Thyroid gland (tissue), 4 donors: ENCODE data around the gene ADARB2. TPM values are rescaled to one million over a fixed set of nuclear protein-coding genes. Genes with fewer than 3 reads are reported as not detected.

Source experiments
- DNase-seq, 2 donors: peaks; one replicate each; pipeline ENCODE4 v3.0.0-alpha.2; 2019
- H3K27ac ChIP-seq, 3 donors: fragments of 200-600 bp; sonication (generic); 1 replicate in 2 of 3; 2 replicates in 1 of 3; pipeline ENCODE4 v1.5.1; 2016 to 2019; ENCODE audit warnings: mild to moderate bottlenecking in 1 of 3, moderate library complexity in 1 of 3
- H3K27me3 ChIP-seq: fragments of 200-600 bp; sonication (generic); one replicate; pipeline ENCODE4 v1.5.1; 2019
- H3K36me3 ChIP-seq, 2 donors: fragments of 200-600 bp; sonication (generic); one replicate each; pipeline ENCODE4 v1.5.1; 2016 to 2019
- H3K4me1 ChIP-seq, 2 donors: fragments of 200-600 bp; sonication (generic); one replicate each; pipeline ENCODE4 v1.5.1; 2017 to 2019
- H3K4me3 ChIP-seq, 3 donors: fragments of 200-600 bp; sonication (generic); replicated peaks in 1 of 3; 1 replicate in 2 of 3; 2 replicates in 1 of 3; pipeline ENCODE4 v1.5.1; 2016; ENCODE audit warnings: mild to moderate bottlenecking in 1 of 3
- H3K9me3 ChIP-seq: fragments of 200-600 bp; sonication (generic); one replicate; pipeline ENCODE4 v1.5.1; 2017
- POLR2A ChIP-seq, 2 donors: fragments of 450-650 bp; IDR thresholded peaks; one replicate each; pipeline ENCODE4 v1.6.1; 2017; ENCODE audit warnings: antibody characterized with exemption in 2 of 2, mild to moderate bottlenecking in 2 of 2, moderate library complexity in 1 of 2
- WGBS, 2 donors: methylation state at CpG; one replicate each; pipeline ENCODE4 v1.1.5; 2017; 5-methylcytosine and 5-hydroxymethylcytosine counted together
- intact Hi-C: fragments of 100-400 bp; cut with DNase I; formaldehyde crosslinking; loops from one replicate; pipeline ENCODE4 v1.15.1; 2023
- total RNA-seq, 4 donors: library from RNA; depleted of rRNA; stranded (reverse); fragments of >200 nt; gene quantifications; one replicate each; pipeline ENCODE4 v1.2.3, GENCODE V29; 2016
- TF ChIP-seq, protein P1 (sequence below), 6 experiments: fragments of 200-600 bp in 3 of 6; fragments of 450-650 bp in 3 of 6; sonication (generic) in 3 of 6; IDR thresholded peaks; one replicate each; pipeline ENCODE4 v1.5.1; 2016 to 2019; ENCODE audit warnings: antibody characterized with exemption in 6 of 6, mild to moderate bottlenecking in 2 of 6, inconsistent platforms in 1 of 6, moderate library complexity in 1 of 6

ADARB2 gene
- total RNA-seq, 4 donors from 2014 or later, result 0.08 to 0.15 TPM; not detected in 2

DNA sequence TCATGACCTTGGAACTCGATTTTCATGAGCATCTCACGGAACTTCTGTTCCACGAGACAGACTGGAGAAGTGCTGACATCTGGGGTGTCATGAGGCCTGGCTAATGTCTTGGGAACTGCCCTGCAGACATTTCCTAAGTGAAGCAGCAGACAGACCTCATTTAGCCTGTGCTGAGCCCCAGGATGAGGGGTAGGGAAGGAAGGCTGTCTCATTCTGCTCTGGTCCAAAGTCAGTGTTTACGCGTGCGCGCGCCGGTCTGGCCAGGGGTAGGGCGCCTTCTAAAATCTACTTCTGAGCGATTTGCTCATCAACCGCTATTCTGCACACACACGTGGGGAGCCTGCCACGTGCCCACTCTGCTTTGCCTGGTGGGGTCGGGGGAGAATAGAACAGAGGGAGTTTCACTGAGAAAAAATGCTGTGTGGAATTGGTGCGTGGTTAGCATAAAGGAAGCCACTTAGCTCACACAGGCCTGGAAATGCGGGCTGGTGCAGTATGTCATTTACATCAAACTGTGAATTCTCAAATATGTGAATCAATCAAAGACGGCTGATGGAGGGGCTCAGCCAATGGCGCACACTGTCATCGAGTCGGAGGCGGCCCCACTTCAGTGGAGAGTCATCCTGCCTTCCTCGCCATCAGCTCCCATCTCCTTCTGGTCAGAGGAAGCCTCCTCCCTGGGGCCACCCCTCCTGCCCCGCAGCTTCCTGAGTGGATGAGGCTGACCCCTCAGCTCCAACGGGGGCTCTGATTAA is 335.1 kb downstream of the ADARB2 start:
- H3K27ac ChIP-seq, result no peak overlapping the region
- no peak overlapping the region for H3K4me3 ChIP-seq
- intact Hi-C loops, result no loop called here
- WGBS, 2 donors, result 84 to 87% methylated on average over 25 of the region's 25 CpGs
- H3K4me1 ChIP-seq, result no peaks in the 10 kb centered on the region
- no peaks in the 10 kb centered on the region for H3K27me3 ChIP-seq
- no peaks in the 10 kb centered on the region for H3K36me3 ChIP-seq
- H3K9me3 ChIP-seq, result no peaks in the 10 kb centered on the region
- TF ChIP-seq, protein P1, sequence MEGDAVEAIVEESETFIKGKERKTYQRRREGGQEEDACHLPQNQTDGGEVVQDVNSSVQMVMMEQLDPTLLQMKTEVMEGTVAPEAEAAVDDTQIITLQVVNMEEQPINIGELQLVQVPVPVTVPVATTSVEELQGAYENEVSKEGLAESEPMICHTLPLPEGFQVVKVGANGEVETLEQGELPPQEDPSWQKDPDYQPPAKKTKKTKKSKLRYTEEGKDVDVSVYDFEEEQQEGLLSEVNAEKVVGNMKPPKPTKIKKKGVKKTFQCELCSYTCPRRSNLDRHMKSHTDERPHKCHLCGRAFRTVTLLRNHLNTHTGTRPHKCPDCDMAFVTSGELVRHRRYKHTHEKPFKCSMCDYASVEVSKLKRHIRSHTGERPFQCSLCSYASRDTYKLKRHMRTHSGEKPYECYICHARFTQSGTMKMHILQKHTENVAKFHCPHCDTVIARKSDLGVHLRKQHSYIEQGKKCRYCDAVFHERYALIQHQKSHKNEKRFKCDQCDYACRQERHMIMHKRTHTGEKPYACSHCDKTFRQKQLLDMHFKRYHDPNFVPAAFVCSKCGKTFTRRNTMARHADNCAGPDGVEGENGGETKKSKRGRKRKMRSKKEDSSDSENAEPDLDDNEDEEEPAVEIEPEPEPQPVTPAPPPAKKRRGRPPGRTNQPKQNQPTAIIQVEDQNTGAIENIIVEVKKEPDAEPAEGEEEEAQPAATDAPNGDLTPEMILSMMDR (IDR thresholded peaks at IDR 0.05), result no peak
- TF ChIP-seq POLR2A (IDR thresholded peaks at IDR 0.05), result no peak
- DNase-seq, result no peak

DNA sequence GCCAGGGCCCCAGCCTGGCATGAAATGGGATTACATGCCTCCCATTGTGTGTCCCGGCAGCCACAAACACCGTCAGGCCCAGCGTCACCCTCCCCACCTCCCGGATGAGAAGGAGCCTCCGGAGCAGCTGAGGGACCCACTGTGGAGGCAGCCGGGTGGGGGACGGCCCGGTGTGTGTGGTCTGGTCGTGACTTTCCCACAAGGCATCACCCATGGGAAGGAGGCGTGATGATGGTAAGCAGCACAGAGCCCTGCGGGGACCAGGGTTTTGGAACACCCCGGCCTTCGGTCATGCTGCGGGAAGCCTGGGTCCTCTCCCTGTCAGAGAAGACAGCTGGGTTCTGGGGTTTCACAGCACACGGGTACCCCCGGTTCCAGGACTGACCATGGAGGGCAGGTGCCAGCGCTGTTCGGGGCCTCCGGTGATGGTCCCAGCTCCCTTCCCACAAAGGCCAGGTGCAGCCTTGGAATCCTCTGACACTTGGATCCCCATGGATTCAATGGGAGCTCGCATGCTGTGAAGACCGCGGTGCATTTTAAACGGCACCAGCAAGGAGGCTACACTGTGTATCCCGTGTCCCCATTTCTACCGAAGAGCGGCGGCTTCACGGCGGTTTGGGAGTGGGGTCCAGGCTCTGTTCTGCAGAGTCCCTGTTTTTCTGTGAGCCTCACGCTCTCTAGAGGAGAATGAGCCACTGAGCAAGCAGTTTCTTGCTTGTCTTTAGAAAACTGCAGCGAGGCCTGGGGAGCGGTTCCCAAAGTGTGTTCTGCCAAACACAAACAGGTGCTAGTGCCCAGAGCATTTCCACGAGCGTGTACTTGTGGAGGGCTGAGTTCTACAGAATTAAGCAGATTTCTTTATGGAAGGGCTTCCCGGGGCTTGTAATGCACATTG is 336.0 kb downstream of the ADARB2 start:
- no peaks in the 10 kb centered on the region for H3K4me1 ChIP-seq
- H3K36me3 ChIP-seq, result no peaks in the 10 kb centered on the region
- no peaks in the 10 kb centered on the region for H3K9me3 ChIP-seq
- 87 to 90% methylated on average over 17 to 25 of the region's 35 CpGs for WGBS, 2 donors
- no peak overlapping the region for H3K27ac ChIP-seq
- intact Hi-C loops, result no loop called here
- H3K27me3 ChIP-seq, result no peaks in the 10 kb centered on the region
- TF ChIP-seq, protein P1 (IDR thresholded peaks at IDR 0.05), result no peak
- no peak for TF ChIP-seq POLR2A (IDR thresholded peaks at IDR 0.05)
- H3K4me3 ChIP-seq, result no peak overlapping the region
- no peak for DNase-seq

DNA sequence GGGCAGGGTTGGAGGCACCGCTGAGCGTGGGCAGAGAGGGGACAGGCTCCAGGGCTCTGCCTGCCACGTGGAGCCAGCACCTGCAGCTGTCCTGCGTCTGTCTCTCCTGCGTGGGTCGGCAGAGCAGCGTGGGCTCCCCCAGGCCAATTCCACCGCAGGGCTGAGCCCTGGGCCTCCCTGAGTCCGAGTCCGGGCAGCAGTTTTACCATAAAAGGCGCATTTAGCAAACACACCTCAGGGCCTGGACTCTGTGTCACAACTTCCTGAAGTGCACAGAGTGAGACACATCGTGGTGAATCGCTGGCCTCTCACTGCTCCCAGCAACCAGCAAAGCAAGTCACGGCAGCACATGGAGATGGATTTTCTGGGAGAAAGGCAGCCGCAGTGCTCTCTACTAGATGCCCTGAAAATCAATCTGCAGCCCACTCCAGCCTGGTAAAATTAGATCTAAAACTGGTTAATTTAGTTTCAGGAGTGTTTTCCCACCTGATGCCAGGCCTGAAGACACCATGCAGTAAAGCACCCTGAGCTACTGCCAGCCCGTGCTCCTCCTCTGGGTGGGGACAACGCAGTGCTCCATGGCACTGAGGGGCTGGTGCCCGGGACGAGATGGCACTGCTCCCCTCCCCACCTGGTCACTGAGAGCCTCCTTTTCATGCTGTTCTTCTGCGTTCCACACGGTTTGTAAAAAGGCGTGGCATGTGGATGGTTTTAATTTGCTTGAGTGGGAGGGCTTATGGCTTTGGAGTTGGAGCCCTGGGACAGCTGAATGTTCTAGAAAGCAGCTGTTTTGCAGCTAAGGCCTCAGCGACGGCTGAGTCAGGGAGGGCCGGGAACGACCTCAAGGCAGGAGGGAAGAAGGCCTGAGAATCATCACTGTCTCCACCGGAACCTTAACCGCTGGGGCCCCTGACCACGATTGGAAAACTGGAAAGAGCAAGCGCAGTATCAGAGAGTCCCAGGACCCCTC is 336.9 kb downstream of the ADARB2 start:
- Histone ChIP-seq H3K27ac (no peak overlapping the region), H3K9me3 (no peaks in the 10 kb centered on the region), H3K4me1 (no peaks in the 10 kb centered on the region), H3K36me3 (no peaks in the 10 kb centered on the region), H3K4me3 (no peak overlapping the region), H3K27me3 (no peaks in the 10 kb centered on the region)
- WGBS, 2 donors, result 75 to 82% methylated on average over 24 to 27 of the region's 30 CpGs
- TF ChIP-seq POLR2A (IDR thresholded peaks at IDR 0.05), result no peak
- TF ChIP-seq, protein P1 (IDR thresholded peaks at IDR 0.05), result no peak
- intact Hi-C loops, result no loop called here
- DNase-seq, result no peak

- intact Hi-C loops, result no loop called here
- Histone ChIP-seq H3K9me3 (no peaks in the 10 kb centered on the region), H3K4me1 (no peaks in the 10 kb centered on the region), H3K27me3 (no peaks in the 10 kb centered on the region), H3K27ac (no peak overlapping the region), H3K36me3 (no peaks in the 10 kb centered on the region), H3K4me3 (no peak overlapping the region)
- TF ChIP-seq, protein P1 (IDR thresholded peaks at IDR 0.05), result no peak
- TF ChIP-seq POLR2A (IDR thresholded peaks at IDR 0.05), result no peak
- DNase-seq, result no peak
- 72% methylated on average over 11 of the region's 11 CpGs for WGBS, 2 donors
Measured at GRCh38 chr10:1399431-1400100, 337.8 kb downstream of the ADARB2 start.
